Measurements from ENCODE around the gene LGR4. TPM values are rescaled to one million over a fixed set of nuclear protein-coding genes. Genes with fewer than 3 reads are reported as not detected.
A peak's percentile ranks its signal among the peaks of the same experiment; 100 is the strongest.

The LGR4 gene
- total and polyA plus RNA-seq, 2 of the 13 experiments (the other 11 are each of a cell fraction or from before 2014, with no cell fraction given), result 42.1 to 68.7 TPM

GRCh38 chr11:27373856-27374602 is 98.6 kb downstream of the LGR4 start (continued):
- TF ChIP-seq ZHX2 (IDR thresholded peaks at IDR 0.05; ENCODE audit: low read depth) (no peak), ZHX2 (CRISPR knock-in tag; IDR thresholded peaks at IDR 0.05; ENCODE audit: borderline replicate concordance) (no peak), KLF16 (CRISPR knock-in tag; IDR thresholded peaks at IDR 0.05) (peak in 1 of 2 experiments; percentile 36; a peak in 1 of 4 replicates), REST (IDR thresholded peaks at IDR 0.05; ENCODE audit: borderline replicate concordance in 1 of 2, low read depth in 1 of 2, low read length in 2 of 2) (0 out of 4 replicates have a peak, but pooled peaks of 1 of the 2 experiments have one; percentile 17), ZNF331 (CRISPR knock-in tag; IDR thresholded peaks at IDR 0.05) (0 out of 2 replicates have a peak, but pooled peaks have one; percentile 20), DNMT3B (CRISPR knock-in tag; conservative IDR thresholded peaks at IDR 0.05) (0 out of 2 replicates have a peak, but pooled peaks have one; percentile 62), TARDBP (CRISPR knock-in tag; IDR thresholded peaks at IDR 0.05) (0 out of 2 replicates have a peak, but pooled peaks have one; percentile 9), SRY (CRISPR knock-in tag; IDR thresholded peaks at IDR 0.05) (no peak; the same call in 1 of the 2 replicates), ZNF773 (CRISPR knock-in tag; IDR thresholded peaks at IDR 0.05; ENCODE audit: borderline replicate concordance) (no peak), ZBTB14 (CRISPR knock-in tag; IDR thresholded peaks at IDR 0.05) (no peak), FOXA1 (IDR thresholded peaks at IDR 0.05) (peak; percentile 64), FOXA1 (CRISPR knock-in tag; IDR thresholded peaks at IDR 0.05) (peak; percentile 86), ZNF18 (CRISPR knock-in tag; IDR thresholded peaks at IDR 0.05; ENCODE audit: insufficient replicate concordance) (peak; percentile 80), ZSCAN22 (CRISPR knock-in tag; IDR thresholded peaks at IDR 0.05) (no peak), ATF7-NPFF (CRISPR knock-in tag; IDR thresholded peaks at IDR 0.05; ENCODE audit: low read depth) (no peak), SSRP1 (CRISPR knock-in tag; IDR thresholded peaks at IDR 0.05) (0 out of 2 replicates have a peak, but pooled peaks have one; percentile 50), FOSL2 (CRISPR knock-in tag; IDR thresholded peaks at IDR 0.05) (peak; percentile 58)

Data from HepG2 (cell line).